Neuron (in vitro differentiated cells): Measurements from ENCODE around the gene CES5A.
"Not testable (repeated sequence)": the region's sequence is repeated elsewhere in the genome, so short reads cannot be mapped to it uniquely, and the experiment has no call there.

ENCODE experiments used
- H2AFZ ChIP-seq: one replicate; pipeline ENCODE4 v1.6.1; 2013; ENCODE audit warnings: low read depth, mild to moderate bottlenecking, inconsistent platforms, low read length, moderate library complexity
- H3K27me3 ChIP-seq: one replicate; pipeline ENCODE4 v1.6.1; 2013; ENCODE audit warnings: low read length; ENCODE audit not compliant: insufficient read depth
- H3K36me3 ChIP-seq: one replicate; pipeline ENCODE4 v1.6.1; 2013; ENCODE audit warnings: low read length; ENCODE audit not compliant: insufficient read depth
- H3K4me1 ChIP-seq: one replicate; pipeline ENCODE4 v1.6.1; 2013; ENCODE audit warnings: low read length; ENCODE audit not compliant: insufficient read depth
- H3K4me3 ChIP-seq: 2 replicates; pipeline ENCODE4 v1.5.1; 2013; ENCODE audit warnings: mild to moderate bottlenecking, low read length, moderate library complexity
- H3K9me3 ChIP-seq: one replicate; pipeline ENCODE4 v1.6.1; 2013; ENCODE audit warnings: low read length

CES5A gene

GRCh38 chr16:55815320-55815719, 59.9 kb downstream of the CES5A start:
- no peaks in the 10 kb centered on the region for H3K27me3 ChIP-seq
- H3K9me3 ChIP-seq, result no peaks in the 10 kb centered on the region
- no peak overlapping the region for H2AFZ ChIP-seq
- H3K36me3 ChIP-seq, result no peaks in the 10 kb centered on the region
- H3K4me3 ChIP-seq, result no peak overlapping the region
- no peaks in the 10 kb centered on the region for H3K4me1 ChIP-seq

GRCh38 chr16:55814174-55814573, 61.0 kb downstream of the CES5A start:
- not testable (repeated sequence) for H3K27me3 ChIP-seq, H3K4me1 ChIP-seq, H3K36me3 ChIP-seq, H3K4me3 ChIP-seq, H2AFZ ChIP-seq, H3K9me3 ChIP-seq

- H3K36me3 ChIP-seq, H3K9me3 ChIP-seq, H3K4me1 ChIP-seq, H3K27me3 ChIP-seq, H2AFZ ChIP-seq, H3K4me3 ChIP-seq: not testable (repeated sequence)
Observed at GRCh38 chr16:55813730-55814129, 61.4 kb downstream of the CES5A start.

DNA sequence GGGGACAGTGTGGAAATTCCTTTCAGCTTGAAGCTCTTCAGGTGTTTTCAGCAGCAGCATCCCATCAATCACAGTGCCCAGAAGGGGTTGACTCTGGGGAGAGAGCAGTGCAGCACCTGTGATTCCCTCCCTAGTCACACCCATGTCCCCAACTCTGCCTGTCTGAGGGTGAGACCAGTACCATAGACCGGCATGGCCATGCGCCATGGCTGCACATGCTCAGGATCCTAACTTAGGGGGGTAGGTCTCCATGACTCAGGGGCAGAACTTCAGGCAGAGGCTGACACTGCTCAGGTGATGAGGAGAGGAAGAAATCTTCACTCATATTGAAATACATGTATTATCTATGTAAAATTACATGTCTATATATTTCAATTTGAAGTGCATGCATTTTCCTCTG, 62.2 kb downstream of the CES5A start:
- no peaks in the 10 kb centered on the region for H3K27me3 ChIP-seq

GRCh38 chr16:55811811-55812210, 63.4 kb downstream of the CES5A start:
- no peak overlapping the region for H3K4me3 ChIP-seq
- no peaks in the 10 kb centered on the region for H3K9me3 ChIP-seq
- no peaks in the 10 kb centered on the region for H3K27me3 ChIP-seq
- no peak overlapping the region for H2AFZ ChIP-seq
- no peaks in the 10 kb centered on the region for H3K4me1 ChIP-seq
- no peaks in the 10 kb centered on the region for H3K36me3 ChIP-seq

More for the DNA sequence above, 62.2 kb downstream of the CES5A start:
- Histone ChIP-seq H3K36me3 (no peaks in the 10 kb centered on the region), H3K4me3 (no peak overlapping the region), H3K4me1 (no peaks in the 10 kb centered on the region), H3K9me3 (no peaks in the 10 kb centered on the region), H2AFZ (no peak overlapping the region)

- no peaks in the 10 kb centered on the region for H3K36me3 ChIP-seq
- H3K4me1 ChIP-seq, result no peaks in the 10 kb centered on the region
- H3K9me3 ChIP-seq, result no peaks in the 10 kb centered on the region
- H2AFZ ChIP-seq, result no peak overlapping the region
- no peaks in the 10 kb centered on the region for H3K27me3 ChIP-seq
- H3K4me3 ChIP-seq, result no peak overlapping the region
Observed at GRCh38 chr16:55810451-55810961, 64.7 kb downstream of the CES5A start.

GRCh38 chr16:55809851-55810250, 65.3 kb downstream of the CES5A start:
- Histone ChIP-seq H2AFZ (no peak overlapping the region), H3K4me3 (no peak overlapping the region), H3K36me3 (no peaks in the 10 kb centered on the region), H3K27me3 (no peaks in the 10 kb centered on the region), H3K4me1 (no peaks in the 10 kb centered on the region), H3K9me3 (no peaks in the 10 kb centered on the region)

DNA sequence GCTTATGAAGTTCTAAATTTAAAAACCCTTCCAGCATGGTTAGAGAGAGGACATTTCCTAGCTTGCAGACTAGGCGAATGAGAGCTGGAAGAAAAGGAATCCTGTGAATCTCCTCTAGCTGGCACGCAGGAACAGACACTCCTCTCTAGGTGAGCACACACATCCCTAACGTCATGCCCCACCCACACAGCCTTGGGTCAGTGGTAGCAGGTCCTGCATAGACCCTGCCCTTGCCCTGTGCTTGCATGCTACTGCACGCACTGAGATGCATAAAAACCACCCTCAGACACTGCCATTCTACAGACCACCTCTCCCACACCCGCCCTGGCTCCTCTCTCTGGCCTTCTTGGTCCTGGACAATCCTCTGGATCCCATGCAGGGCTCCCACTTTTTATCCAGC, 65.8 kb downstream of the CES5A start:
- Histone ChIP-seq H3K36me3 (no peaks in the 10 kb centered on the region), H3K27me3 (no peaks in the 10 kb centered on the region), H3K4me1 (no peaks in the 10 kb centered on the region), H2AFZ (no peak overlapping the region), H3K9me3 (no peaks in the 10 kb centered on the region), H3K4me3 (no peak overlapping the region)

DNA sequence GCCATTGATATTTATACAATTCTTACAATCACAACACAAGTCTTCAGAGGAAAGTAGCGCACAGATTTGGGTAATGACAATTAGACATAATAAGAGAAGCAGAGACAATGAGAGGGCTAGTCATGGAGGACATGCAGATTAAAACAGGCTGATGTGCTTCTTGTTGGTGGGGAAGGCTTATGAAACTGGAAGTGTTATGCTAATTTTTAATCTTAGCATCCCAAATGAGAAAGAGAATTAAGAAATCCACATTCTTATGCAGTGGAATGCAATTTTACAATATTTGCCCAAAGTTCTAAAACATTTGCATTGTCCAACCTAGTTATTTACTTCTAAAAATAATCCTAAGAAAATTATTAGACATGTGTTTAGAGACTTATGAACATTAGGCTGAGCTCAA, 66.9 kb downstream of the CES5A start:
- H3K27me3 ChIP-seq, H3K9me3 ChIP-seq, H2AFZ ChIP-seq, H3K36me3 ChIP-seq, H3K4me3 ChIP-seq, H3K4me1 ChIP-seq: not testable (repeated sequence)

DNA sequence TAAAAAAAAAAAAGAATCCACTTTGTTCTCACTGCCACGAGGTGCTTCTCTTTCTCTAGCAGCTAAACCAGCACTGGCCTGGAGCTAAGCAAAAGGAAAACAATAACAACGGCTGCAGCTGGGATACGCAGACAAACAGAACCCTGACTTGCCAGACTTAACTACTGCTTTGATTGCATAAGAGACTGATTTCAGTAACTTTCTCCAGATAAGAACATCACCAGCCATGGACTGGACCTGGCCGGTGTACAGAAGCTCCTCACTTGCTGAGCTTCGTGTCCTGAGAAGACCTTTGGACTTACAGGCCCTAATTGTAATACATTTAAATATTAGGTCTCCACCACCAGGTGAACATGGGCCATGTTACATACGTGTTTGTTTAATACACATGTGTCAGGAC, 70.1 kb downstream of the CES5A start:
- not testable (repeated sequence) for H3K36me3 ChIP-seq, H3K9me3 ChIP-seq, H3K4me1 ChIP-seq, H3K4me3 ChIP-seq, H2AFZ ChIP-seq, H3K27me3 ChIP-seq

- not testable (repeated sequence) for H3K27me3 ChIP-seq, H2AFZ ChIP-seq, H3K36me3 ChIP-seq, H3K9me3 ChIP-seq, H3K4me3 ChIP-seq, H3K4me1 ChIP-seq
Observed at GRCh38 chr16:55803681-55804080, 71.5 kb downstream of the CES5A start.
